Astrocyte (in vitro differentiated cells and primary cell): ENCODE results near the gene TMEM223. TPM values are rescaled to one million over a fixed set of nuclear protein-coding genes. Genes with fewer than 3 reads are reported as not detected.

ENCODE experiments used
- DNase-seq: peaks from one replicate; pipeline ENCODE4 v3.0.0-alpha.2; 2010; ENCODE audit warnings: low read depth
- FAIRE-seq: peaks from 2 replicates; lab custom pipeline; 2011; peaks lifted over from hg19 to GRCh38; lab: Jason Lieb, UNC
- H2AFZ ChIP-seq: 2 replicates; pipeline ENCODE4 v1.6.0; 2012; ENCODE audit warnings: low read depth, low read length, inconsistent platforms
- H3K27ac ChIP-seq: 2 replicates; pipeline ENCODE4 v1.5.1; 2011; ENCODE audit warnings: low read depth, low read length, inconsistent platforms
- H3K27me3 ChIP-seq: 2 replicates; pipeline ENCODE4 v1.6.0; 2011; ENCODE audit warnings: low read length, inconsistent platforms; ENCODE audit not compliant: insufficient read depth
- H3K36me3 ChIP-seq: 2 replicates; pipeline ENCODE4 v1.5.1; 2011; ENCODE audit warnings: low read length, inconsistent platforms; ENCODE audit not compliant: insufficient read depth
- H3K4me1 ChIP-seq: 2 replicates; pipeline ENCODE4 v1.5.1; 2011; ENCODE audit warnings: low read length, inconsistent platforms; ENCODE audit not compliant: insufficient read depth
- H3K4me2 ChIP-seq: 2 replicates; pipeline ENCODE4 v1.6.0; 2012; ENCODE audit warnings: low read length, inconsistent platforms
- H3K4me3 ChIP-seq: 2 replicates; pipeline ENCODE4 v1.5.1; 2011; ENCODE audit warnings: low read depth, mild to moderate bottlenecking, low read length, inconsistent platforms; ENCODE audit not compliant: insufficient read depth
- H3K79me2 ChIP-seq: 2 replicates; pipeline ENCODE4 v1.6.0; 2012; ENCODE audit warnings: mild to moderate bottlenecking, low read length, inconsistent platforms; ENCODE audit not compliant: insufficient read depth
- H3K9ac ChIP-seq: 2 replicates; pipeline ENCODE4 v1.6.0; 2012; ENCODE audit warnings: mild to moderate bottlenecking, low read length, inconsistent platforms
- H3K9me3 ChIP-seq: 2 replicates; pipeline ENCODE4 v1.5.1; 2012; ENCODE audit warnings: low read depth, mild to moderate bottlenecking, low read length, inconsistent platforms; ENCODE audit not compliant: insufficient read depth
- H4K20me1 ChIP-seq: 2 replicates; pipeline ENCODE4 v1.6.0; 2012; ENCODE audit warnings: low read length, inconsistent platforms; ENCODE audit not compliant: insufficient read depth
- H3K27ac Mint-ChIP-seq: one replicate; pipeline ENCODE4 v1.8.0; 2021; ENCODE audit warnings: mild to moderate bottlenecking, mixed read lengths; ENCODE audit not compliant: unreplicated experiment
- H3K27me3 Mint-ChIP-seq: one replicate; pipeline ENCODE4 v1.8.0; 2021; ENCODE audit warnings: low read depth, mixed read lengths; ENCODE audit not compliant: unreplicated experiment
- H3K36me3 Mint-ChIP-seq: one replicate; pipeline ENCODE4 v1.8.0; 2021; ENCODE audit warnings: low read depth, mixed read lengths; ENCODE audit not compliant: unreplicated experiment
- H3K4me1 Mint-ChIP-seq: one replicate; pipeline ENCODE4 v1.8.0; 2021; ENCODE audit warnings: low read depth, mixed read lengths; ENCODE audit not compliant: unreplicated experiment
- H3K4me3 Mint-ChIP-seq: one replicate; pipeline ENCODE4 v1.8.0; 2021; ENCODE audit warnings: mild to moderate bottlenecking, moderate library complexity, mixed read lengths; ENCODE audit not compliant: unreplicated experiment
- H3K9me3 Mint-ChIP-seq: one replicate; pipeline ENCODE4 v1.8.0; 2021; ENCODE audit warnings: mild to moderate bottlenecking, mixed read lengths; ENCODE audit not compliant: unreplicated experiment
- CTCF ChIP-seq: IDR thresholded peaks from 2 replicates; pipeline ENCODE4 v1.5.1; 2011; ENCODE audit warnings: low read depth, mild to moderate bottlenecking, inconsistent platforms, low read length, moderate library complexity; ENCODE audit not compliant: insufficient read depth
- EZH2 ChIP-seq: IDR thresholded peaks from 2 replicates; pipeline ENCODE4 v1.6.1; 2012; ENCODE audit warnings: mild to moderate bottlenecking, low read length, inconsistent platforms; ENCODE audit not compliant: insufficient read depth
- total RNA-seq: library from RNA; stranded (reverse); gene quantifications from 2 replicates; pipeline ENCODE4 v1.2.1, GENCODE V29; 2021

TMEM223 gene
- total RNA-seq, 1 donor from 2014 or later: 7.8 TPM

GRCh38 chr11:62777389-62777788, 14.4 kb downstream of the TMEM223 start:
- Mint-ChIP-seq H3K27me3 (no peaks in the 10 kb centered on the region), H3K4me3 (no peak overlapping the region), H3K9me3 (no peaks in the 10 kb centered on the region), H3K36me3 (peaks cover 13% of the 10 kb centered on the region), H3K27ac (no peak overlapping the region), H3K4me1 (peaks cover 4% of the 10 kb centered on the region)
- no peaks in the 10 kb centered on the region for H4K20me1 ChIP-seq
- H3K9ac ChIP-seq: no peak overlapping the region
- no peak overlapping the region for H3K27ac ChIP-seq
- no peaks in the 10 kb centered on the region for H3K27me3 ChIP-seq
- H3K4me1 ChIP-seq: no peaks in the 10 kb centered on the region
- H2AFZ ChIP-seq: no peak overlapping the region
- TF ChIP-seq CTCF: no peak
- no peak for TF ChIP-seq EZH2
- H3K79me2 ChIP-seq: peaks cover 8% of the 10 kb centered on the region
- H3K4me2 ChIP-seq: no peak overlapping the region
- H3K9me3 ChIP-seq: no peaks in the 10 kb centered on the region
- FAIRE-seq (no peak), DNase-seq (no peak)
- peaks cover 15% of the 10 kb centered on the region for H3K36me3 ChIP-seq
- H3K4me3 ChIP-seq: no peak overlapping the region

GRCh38 chr11:62775646-62776045, 16.2 kb downstream of the TMEM223 start:
- H3K79me2 ChIP-seq: peaks cover 18% of the 10 kb centered on the region
- H3K4me3 Mint-ChIP-seq: no peak overlapping the region
- no peak overlapping the region for H3K4me3 ChIP-seq
- H3K9me3 Mint-ChIP-seq: no peaks in the 10 kb centered on the region
- H3K9ac ChIP-seq: no peak overlapping the region
- peaks cover 9% of the 10 kb centered on the region for H3K4me1 Mint-ChIP-seq
- peaks cover 9% of the 10 kb centered on the region for H3K36me3 Mint-ChIP-seq
- no peak for TF ChIP-seq CTCF
- no peak for TF ChIP-seq EZH2
- H3K36me3 ChIP-seq: peaks cover 15% of the 10 kb centered on the region
- H3K27ac Mint-ChIP-seq: no peak overlapping the region
- no peak overlapping the region for H3K4me2 ChIP-seq
- no peaks in the 10 kb centered on the region for H3K27me3 Mint-ChIP-seq
- peaks cover 9% of the 10 kb centered on the region for H3K4me1 ChIP-seq
- H2AFZ ChIP-seq: no peak overlapping the region
- H3K9me3 ChIP-seq: no peaks in the 10 kb centered on the region
- no peak for DNase-seq
- H3K27ac ChIP-seq: no peak overlapping the region
- FAIRE-seq: no peak
- H3K27me3 ChIP-seq: no peaks in the 10 kb centered on the region
- no peaks in the 10 kb centered on the region for H4K20me1 ChIP-seq

GRCh38 chr11:62774407-62774806, 17.4 kb downstream of the TMEM223 start:
- H3K4me1 ChIP-seq: peaks cover 12% of the 10 kb centered on the region
- no peaks in the 10 kb centered on the region for H3K9me3 ChIP-seq
- H3K4me2 ChIP-seq: no peak overlapping the region
- Mint-ChIP-seq H3K4me3 (no peak overlapping the region), H3K36me3 (peaks cover 9% of the 10 kb centered on the region), H3K27me3 (no peaks in the 10 kb centered on the region), H3K4me1 (peaks cover 11% of the 10 kb centered on the region), H3K9me3 (no peaks in the 10 kb centered on the region), H3K27ac (peak overlapping the region; percentile 12)
- H3K27ac ChIP-seq: no peak overlapping the region
- peaks cover 18% of the 10 kb centered on the region for H3K79me2 ChIP-seq
- peaks cover 15% of the 10 kb centered on the region for H3K36me3 ChIP-seq
- no peaks in the 10 kb centered on the region for H3K27me3 ChIP-seq
- TF ChIP-seq EZH2 (no peak), CTCF (no peak)
- no peak overlapping the region for H2AFZ ChIP-seq
- FAIRE-seq: no peak
- H4K20me1 ChIP-seq: no peaks in the 10 kb centered on the region
- H3K9ac ChIP-seq: no peak overlapping the region
- DNase-seq: no peak
- H3K4me3 ChIP-seq: no peak overlapping the region
